Thyroid gland (tissue), 4 donors: ENCODE data around the gene SLC24A3. TPM values are rescaled to one million over a fixed set of nuclear protein-coding genes. Genes with fewer than 3 reads are reported as not detected.
A peak's percentile ranks its signal among the peaks of the same experiment; 100 is the strongest.
"Not testable (repeated sequence)": the region's sequence is repeated elsewhere in the genome, so short reads cannot be mapped to it uniquely, and the experiment has no call there.

Source experiments
- DNase-seq, 2 donors: peaks; one replicate each; pipeline ENCODE4 v3.0.0-alpha.2; 2019
- H3K27ac ChIP-seq, 3 donors: fragments of 200-600 bp; sonication (generic); 1 replicate in 2 of 3; 2 replicates in 1 of 3; pipeline ENCODE4 v1.5.1; 2016 to 2019; ENCODE audit warnings: mild to moderate bottlenecking in 1 of 3, moderate library complexity in 1 of 3
- H3K27me3 ChIP-seq: fragments of 200-600 bp; sonication (generic); one replicate; pipeline ENCODE4 v1.5.1; 2019
- H3K36me3 ChIP-seq, 2 donors: fragments of 200-600 bp; sonication (generic); one replicate each; pipeline ENCODE4 v1.5.1; 2016 to 2019
- H3K4me1 ChIP-seq, 2 donors: fragments of 200-600 bp; sonication (generic); one replicate each; pipeline ENCODE4 v1.5.1; 2017 to 2019
- H3K4me3 ChIP-seq, 3 donors: fragments of 200-600 bp; sonication (generic); replicated peaks in 1 of 3; 1 replicate in 2 of 3; 2 replicates in 1 of 3; pipeline ENCODE4 v1.5.1; 2016; ENCODE audit warnings: mild to moderate bottlenecking in 1 of 3
- H3K9me3 ChIP-seq: fragments of 200-600 bp; sonication (generic); one replicate; pipeline ENCODE4 v1.5.1; 2017
- CTCF ChIP-seq, 6 experiments: fragments of 200-600 bp in 3 of 6; fragments of 450-650 bp in 3 of 6; sonication (generic) in 3 of 6; IDR thresholded peaks; one replicate each; pipeline ENCODE4 v1.5.1; 2016 to 2019; ENCODE audit warnings: antibody characterized with exemption in 6 of 6, mild to moderate bottlenecking in 2 of 6, inconsistent platforms in 1 of 6, moderate library complexity in 1 of 6
- POLR2A ChIP-seq, 2 donors: fragments of 450-650 bp; IDR thresholded peaks; one replicate each; pipeline ENCODE4 v1.6.1; 2017; ENCODE audit warnings: antibody characterized with exemption in 2 of 2, mild to moderate bottlenecking in 2 of 2, moderate library complexity in 1 of 2
- WGBS, 2 donors: methylation state at CpG; one replicate each; pipeline ENCODE4 v1.1.5; 2017; 5-methylcytosine and 5-hydroxymethylcytosine counted together
- intact Hi-C: fragments of 100-400 bp; cut with DNase I; formaldehyde crosslinking; loops from one replicate; pipeline ENCODE4 v1.15.1; 2023
- total RNA-seq, 4 donors: library from RNA; depleted of rRNA; stranded (reverse); fragments of >200 nt; gene quantifications; one replicate each; pipeline ENCODE4 v1.2.3, GENCODE V29; 2016

Gene SLC24A3
- total RNA-seq, 4 donors from 2014 or later: 4.0 to 8.1 (median 6.3) TPM

GRCh38 chr20:19628570-19629134 is 416.2 kb downstream of the SLC24A3 start:
- H3K9me3 ChIP-seq: no peaks in the 10 kb centered on the region
- WGBS, 2 donors: 96 to 98% methylated on average over 1 of the region's 2 CpGs
- H3K27ac ChIP-seq: no peak overlapping the region
- TF ChIP-seq CTCF (IDR thresholded peaks at IDR 0.05): peak; percentile 27 to 74 (median 66)
- TF ChIP-seq POLR2A (IDR thresholded peaks at IDR 0.05): no peak
- DNase-seq: peak; percentile 67 to 71
- no peaks in the 10 kb centered on the region for H3K4me1 ChIP-seq
- H3K36me3 ChIP-seq: no peaks in the 10 kb centered on the region
- intact Hi-C loops: no loop called here
- H3K27me3 ChIP-seq: no peaks in the 10 kb centered on the region
- H3K4me3 ChIP-seq: no peak overlapping the region

GRCh38 chr20:19631410-19631809 is 419.0 kb downstream of the SLC24A3 start:
- H3K9me3 ChIP-seq: no peaks in the 10 kb centered on the region
- no peaks in the 10 kb centered on the region for H3K36me3 ChIP-seq
- no peaks in the 10 kb centered on the region for H3K4me1 ChIP-seq
- no peaks in the 10 kb centered on the region for H3K27me3 ChIP-seq
- no peak overlapping the region for H3K27ac ChIP-seq
- no peak for DNase-seq
- 79 to 88% methylated on average over 5 of the region's 5 CpGs for WGBS, 2 donors
- TF ChIP-seq POLR2A (IDR thresholded peaks at IDR 0.05) (no peak), CTCF (IDR thresholded peaks at IDR 0.05) (no peak)
- intact Hi-C loops: no loop called here
- H3K4me3 ChIP-seq: no peak overlapping the region

- no peaks in the 10 kb centered on the region for H3K4me1 ChIP-seq
- intact Hi-C loops: no loop called here
- no peak for DNase-seq
- TF ChIP-seq POLR2A (IDR thresholded peaks at IDR 0.05): no peak
- TF ChIP-seq CTCF (IDR thresholded peaks at IDR 0.05): no peak
- H3K27me3 ChIP-seq: no peaks in the 10 kb centered on the region
- no peak overlapping the region for H3K27ac ChIP-seq
- no peaks in the 10 kb centered on the region for H3K9me3 ChIP-seq
- no peaks in the 10 kb centered on the region for H3K36me3 ChIP-seq
- H3K4me3 ChIP-seq: no peak overlapping the region
- WGBS, 2 donors: 83 to 86% methylated on average over 3 of the region's 3 CpGs
These were observed 421.5 kb downstream of the SLC24A3 start for GRCh38 chr20:19633985-19634384.

GRCh38 chr20:19639471-19640045 is 427.1 kb downstream of the SLC24A3 start:
- H3K9me3 ChIP-seq, DNase-seq, H3K27ac ChIP-seq, H3K4me3 ChIP-seq, H3K36me3 ChIP-seq, H3K4me1 ChIP-seq, H3K27me3 ChIP-seq, intact Hi-C loops: not testable (repeated sequence)
- WGBS, 2 donors: 95 to 98% methylated on average over 10 to 22 of the region's 32 CpGs

GRCh38 chr20:19642860-19643259 is 430.4 kb downstream of the SLC24A3 start:
- no peaks in the 10 kb centered on the region for H3K9me3 ChIP-seq
- intact Hi-C loops: no loop called here
- no peak overlapping the region for H3K4me3 ChIP-seq
- TF ChIP-seq CTCF (IDR thresholded peaks at IDR 0.05) (no peak), POLR2A (IDR thresholded peaks at IDR 0.05) (no peak)
- H3K27ac ChIP-seq: no peak overlapping the region
- H3K27me3 ChIP-seq: no peaks in the 10 kb centered on the region
- H3K4me1 ChIP-seq: no peaks in the 10 kb centered on the region
- no peak for DNase-seq
- H3K36me3 ChIP-seq: no peaks in the 10 kb centered on the region
- WGBS, 2 donors: 86 to 98% methylated on average over 4 of the region's 4 CpGs
